GM12891 (cell line): Measurements from ENCODE around the gene CRIP2.

Experiments
- POLR2A ChIP-seq: IDR thresholded peaks from 2 replicates; pipeline ENCODE4 v1.6.1; 2011; ENCODE audit warnings: low read depth, low read length, control low read depth
- POLR2AphosphoS5 ChIP-seq: IDR thresholded peaks from 2 replicates; pipeline ENCODE4 v1.6.1; 2011; ENCODE audit warnings: low read depth, low read length, control low read depth

- TF ChIP-seq POLR2A (no peak), POLR2AphosphoS5 (no peak)
Observed at GRCh38 chr14:105468621-105469241, 5.9 kb upstream of the CRIP2 start.
